ENCODE data around the gene IER3.
"Not testable (repeated sequence)": the region's sequence is repeated elsewhere in the genome, so short reads cannot be mapped to it uniquely, and the experiment has no call there.

IER3 gene

GRCh38 chr6:30732237-30732943 lies 12.0 kb downstream of the IER3 start:
- H3K27ac ChIP-seq (ENCODE audit: insufficient read depth, low read depth, low read length, poor library complexity, severe bottlenecking), result no peak overlapping the region
- H3K36me3 ChIP-seq (ENCODE audit: control insufficient read depth, insufficient read depth, low read length), result peaks cover 24% of the 10 kb centered on the region
- H3K27me3 ChIP-seq (ENCODE audit: control insufficient read depth, insufficient read depth, low read length, poor library complexity, severe bottlenecking), result no peaks in the 10 kb centered on the region
- H3K4me1 ChIP-seq (ENCODE audit: control insufficient read depth, insufficient read depth, low read length), result no peaks in the 10 kb centered on the region
- no peaks in the 10 kb centered on the region for H3K9me3 ChIP-seq (ENCODE audit: control insufficient read depth, low read length)
- 92 to 94% methylated on average over 12 of the region's 12 CpGs for WGBS, 2 experiments
- H3K4me3 ChIP-seq (ENCODE audit: insufficient read depth, low read depth, low read length), result no peak overlapping the region

GRCh38 chr6:30730601-30731435 lies 13.5 kb downstream of the IER3 start:
- Histone ChIP-seq H3K4me3 (ENCODE audit: insufficient read depth, low read depth, low read length) (no peak overlapping the region), H3K27ac (ENCODE audit: insufficient read depth, low read depth, low read length, poor library complexity, severe bottlenecking) (no peak overlapping the region), H3K4me1 (ENCODE audit: control insufficient read depth, insufficient read depth, low read length) (no peaks in the 10 kb centered on the region), H3K9me3 (ENCODE audit: control insufficient read depth, low read length) (no peaks in the 10 kb centered on the region), H3K27me3 (ENCODE audit: control insufficient read depth, insufficient read depth, low read length, poor library complexity, severe bottlenecking) (no peaks in the 10 kb centered on the region), H3K36me3 (ENCODE audit: control insufficient read depth, insufficient read depth, low read length) (peaks cover 19% of the 10 kb centered on the region)
- 79 to 81% methylated on average over 30 of the region's 30 CpGs for whole genome bisulfite sequencing, 2 experiments

- H3K36me3 ChIP-seq (ENCODE audit: control insufficient read depth, insufficient read depth, low read length), result peaks cover 34% of the 10 kb centered on the region
- H3K27ac ChIP-seq (ENCODE audit: insufficient read depth, low read depth, low read length, poor library complexity, severe bottlenecking), result no peak overlapping the region
- H3K4me3 ChIP-seq (ENCODE audit: insufficient read depth, low read depth, low read length), result no peak overlapping the region
- WGBS, 2 experiments, result 89 to 96% methylated on average over 7 of the region's 7 CpGs
- H3K9me3 ChIP-seq (ENCODE audit: control insufficient read depth, low read length), result no peaks in the 10 kb centered on the region
- no peaks in the 10 kb centered on the region for H3K27me3 ChIP-seq (ENCODE audit: control insufficient read depth, insufficient read depth, low read length, poor library complexity, severe bottlenecking)
- peaks cover 8% of the 10 kb centered on the region for H3K4me1 ChIP-seq (ENCODE audit: control insufficient read depth, insufficient read depth, low read length)
Measured at GRCh38 chr6:30727920-30728553, 16.3 kb downstream of the IER3 start.

GRCh38 chr6:30726506-30727413 lies 17.6 kb downstream of the IER3 start:
- no peaks in the 10 kb centered on the region for H3K9me3 ChIP-seq (ENCODE audit: control insufficient read depth, low read length)
- H3K27me3 ChIP-seq (ENCODE audit: control insufficient read depth, insufficient read depth, low read length, poor library complexity, severe bottlenecking), result no peaks in the 10 kb centered on the region
- no peak overlapping the region for H3K4me3 ChIP-seq (ENCODE audit: insufficient read depth, low read depth, low read length)
- no peak overlapping the region for H3K27ac ChIP-seq (ENCODE audit: insufficient read depth, low read depth, low read length, poor library complexity, severe bottlenecking)
- 91% methylated on average over 11 of the region's 11 CpGs for whole genome bisulfite sequencing, 2 experiments
- peaks cover 12% of the 10 kb centered on the region for H3K4me1 ChIP-seq (ENCODE audit: control insufficient read depth, insufficient read depth, low read length)
- H3K36me3 ChIP-seq (ENCODE audit: control insufficient read depth, insufficient read depth, low read length), result peaks cover 38% of the 10 kb centered on the region

- peak overlapping the region; percentile 44 for H3K27ac ChIP-seq (ENCODE audit: insufficient read depth, low read depth, low read length, poor library complexity, severe bottlenecking)
- H3K4me3 ChIP-seq (ENCODE audit: insufficient read depth, low read depth, low read length), result no peak overlapping the region
- peaks cover 12% of the 10 kb centered on the region for H3K4me1 ChIP-seq (ENCODE audit: control insufficient read depth, insufficient read depth, low read length)
- no peaks in the 10 kb centered on the region for H3K27me3 ChIP-seq (ENCODE audit: control insufficient read depth, insufficient read depth, low read length, poor library complexity, severe bottlenecking)
- H3K9me3 ChIP-seq (ENCODE audit: control insufficient read depth, low read length), result no peaks in the 10 kb centered on the region
- H3K36me3 ChIP-seq (ENCODE audit: control insufficient read depth, insufficient read depth, low read length), result peaks cover 38% of the 10 kb centered on the region
- 83 to 84% methylated on average over 3 of the region's 3 CpGs for WGBS, 2 experiments
Measured at GRCh38 chr6:30725713-30726505, 18.4 kb downstream of the IER3 start.

- no peaks in the 10 kb centered on the region for H3K9me3 ChIP-seq (ENCODE audit: control insufficient read depth, low read length)
- WGBS, 2 experiments, result 86 to 89% methylated on average over 6 of the region's 6 CpGs
- no peak overlapping the region for H3K27ac ChIP-seq (ENCODE audit: insufficient read depth, low read depth, low read length, poor library complexity, severe bottlenecking)
- peaks cover 12% of the 10 kb centered on the region for H3K4me1 ChIP-seq (ENCODE audit: control insufficient read depth, insufficient read depth, low read length)
- H3K36me3 ChIP-seq (ENCODE audit: control insufficient read depth, insufficient read depth, low read length), result peaks cover 35% of the 10 kb centered on the region
- no peak overlapping the region for H3K4me3 ChIP-seq (ENCODE audit: insufficient read depth, low read depth, low read length)
- H3K27me3 ChIP-seq (ENCODE audit: control insufficient read depth, insufficient read depth, low read length, poor library complexity, severe bottlenecking), result no peaks in the 10 kb centered on the region
Measured at GRCh38 chr6:30724906-30725667, 19.3 kb downstream of the IER3 start.

- H3K4me3 ChIP-seq (ENCODE audit: insufficient read depth, low read depth, low read length); H3K27me3 ChIP-seq (ENCODE audit: control insufficient read depth, insufficient read depth, low read length, poor library complexity, severe bottlenecking); H3K9me3 ChIP-seq (ENCODE audit: control insufficient read depth, low read length); H3K27ac ChIP-seq (ENCODE audit: insufficient read depth, low read depth, low read length, poor library complexity, severe bottlenecking): not testable (repeated sequence)
- Histone ChIP-seq H3K36me3 (ENCODE audit: control insufficient read depth, insufficient read depth, low read length) (peaks cover 25% of the 10 kb centered on the region), H3K4me1 (ENCODE audit: control insufficient read depth, insufficient read depth, low read length) (peaks cover 14% of the 10 kb centered on the region)
- WGBS, 2 experiments, result 95% methylated on average over 29 of the region's 29 CpGs
Measured at GRCh38 chr6:30723843-30724741, 20.3 kb downstream of the IER3 start.

- H3K9me3 ChIP-seq (ENCODE audit: control insufficient read depth, low read length); H3K27me3 ChIP-seq (ENCODE audit: control insufficient read depth, insufficient read depth, low read length, poor library complexity, severe bottlenecking): not testable (repeated sequence)
- Histone ChIP-seq H3K4me3 (ENCODE audit: insufficient read depth, low read depth, low read length) (peak overlapping the region; percentile 100), H3K4me1 (ENCODE audit: control insufficient read depth, insufficient read depth, low read length) (peaks cover 19% of the 10 kb centered on the region), H3K27ac (ENCODE audit: insufficient read depth, low read depth, low read length, poor library complexity, severe bottlenecking) (peak overlapping the region; percentile 22), H3K36me3 (ENCODE audit: control insufficient read depth, insufficient read depth, low read length) (peaks cover 25% of the 10 kb centered on the region)
- 91 to 94% methylated on average over 16 of the region's 16 CpGs for WGBS, 2 experiments
Measured at GRCh38 chr6:30723159-30723842, 21.0 kb downstream of the IER3 start.

All from ectodermal cell (in vitro differentiated cells).